ENCODE data around the gene ADAM8.

DNA sequence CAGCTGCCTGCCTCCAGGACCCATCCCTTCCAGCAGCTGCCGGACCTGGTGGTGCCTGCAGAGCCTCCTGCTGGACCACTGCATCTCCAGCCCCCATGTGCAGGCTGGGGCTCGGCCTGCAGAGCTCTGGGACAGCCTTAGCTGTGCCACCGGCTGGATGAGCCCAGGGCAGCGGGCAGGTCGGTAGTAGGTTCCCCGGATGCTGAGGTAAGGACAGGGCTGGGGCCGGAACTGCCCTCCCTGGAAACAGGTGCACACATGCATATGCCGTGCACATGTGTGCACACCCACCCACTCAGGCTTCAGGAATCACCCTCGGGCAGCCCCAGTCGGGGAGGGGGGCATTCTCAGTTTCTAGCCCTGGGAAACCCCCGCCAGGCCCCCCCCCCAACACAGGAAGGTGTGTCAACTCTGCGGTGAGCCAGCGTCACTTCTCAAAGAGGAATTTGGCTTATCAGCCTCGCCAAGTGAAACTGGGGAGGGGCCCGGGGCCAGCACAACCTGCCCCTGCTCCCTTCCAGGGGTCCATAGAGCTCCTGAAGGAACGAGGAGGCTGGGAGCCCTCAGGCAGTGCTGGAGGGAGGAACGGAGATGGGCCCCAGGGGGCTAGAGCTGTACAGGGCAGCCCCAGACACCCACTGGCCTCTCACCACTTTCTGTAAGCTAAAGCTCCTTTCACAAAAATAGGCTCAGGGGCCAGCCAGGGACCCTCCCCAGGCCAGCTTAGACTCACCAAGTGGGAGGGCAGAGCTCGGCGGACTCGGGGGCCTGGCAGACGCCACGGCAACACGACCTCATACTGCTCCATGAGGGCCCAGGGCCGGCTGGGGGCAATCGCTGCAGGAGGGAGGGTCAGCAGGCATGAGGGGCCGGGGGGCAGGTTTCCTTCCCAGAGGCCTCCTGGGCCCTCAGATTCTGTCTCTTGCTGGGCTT, 1.7 kb downstream of the ADAM8 start:
- TF ChIP-seq, protein P1, sequence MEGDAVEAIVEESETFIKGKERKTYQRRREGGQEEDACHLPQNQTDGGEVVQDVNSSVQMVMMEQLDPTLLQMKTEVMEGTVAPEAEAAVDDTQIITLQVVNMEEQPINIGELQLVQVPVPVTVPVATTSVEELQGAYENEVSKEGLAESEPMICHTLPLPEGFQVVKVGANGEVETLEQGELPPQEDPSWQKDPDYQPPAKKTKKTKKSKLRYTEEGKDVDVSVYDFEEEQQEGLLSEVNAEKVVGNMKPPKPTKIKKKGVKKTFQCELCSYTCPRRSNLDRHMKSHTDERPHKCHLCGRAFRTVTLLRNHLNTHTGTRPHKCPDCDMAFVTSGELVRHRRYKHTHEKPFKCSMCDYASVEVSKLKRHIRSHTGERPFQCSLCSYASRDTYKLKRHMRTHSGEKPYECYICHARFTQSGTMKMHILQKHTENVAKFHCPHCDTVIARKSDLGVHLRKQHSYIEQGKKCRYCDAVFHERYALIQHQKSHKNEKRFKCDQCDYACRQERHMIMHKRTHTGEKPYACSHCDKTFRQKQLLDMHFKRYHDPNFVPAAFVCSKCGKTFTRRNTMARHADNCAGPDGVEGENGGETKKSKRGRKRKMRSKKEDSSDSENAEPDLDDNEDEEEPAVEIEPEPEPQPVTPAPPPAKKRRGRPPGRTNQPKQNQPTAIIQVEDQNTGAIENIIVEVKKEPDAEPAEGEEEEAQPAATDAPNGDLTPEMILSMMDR (IDR thresholded peaks at IDR 0.05): no peak; the same call in 1 of the 2 replicates
- TF ChIP-seq NFIC (IDR thresholded peaks at IDR 0.05; ENCODE audit: borderline replicate concordance) (no peak), POLR2AphosphoS5 (IDR thresholded peaks at IDR 0.05; ENCODE audit: low read depth, low read length) (no peak), FOXJ3 (CRISPR knock-in tag; IDR thresholded peaks at IDR 0.05) (no peak), JUND (IDR thresholded peaks at IDR 0.05) (no peak), TCF12 (IDR thresholded peaks at IDR 0.05) (no peak), RAD21 (IDR thresholded peaks at IDR 0.05; ENCODE audit: low read length) (no peak), RXRA (IDR thresholded peaks at IDR 0.05; ENCODE audit: borderline replicate concordance, low read depth) (no peak)
- TF ChIP-seq, protein P2, sequence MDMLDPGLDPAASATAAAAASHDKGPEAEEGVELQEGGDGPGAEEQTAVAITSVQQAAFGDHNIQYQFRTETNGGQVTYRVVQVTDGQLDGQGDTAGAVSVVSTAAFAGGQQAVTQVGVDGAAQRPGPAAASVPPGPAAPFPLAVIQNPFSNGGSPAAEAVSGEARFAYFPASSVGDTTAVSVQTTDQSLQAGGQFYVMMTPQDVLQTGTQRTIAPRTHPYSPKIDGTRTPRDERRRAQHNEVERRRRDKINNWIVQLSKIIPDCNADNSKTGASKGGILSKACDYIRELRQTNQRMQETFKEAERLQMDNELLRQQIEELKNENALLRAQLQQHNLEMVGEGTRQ (IDR thresholded peaks at IDR 0.05; ENCODE audit: borderline replicate concordance, low read depth, low read length): no peak
